ENCODE measurements around the gene RAB31. TPM values are rescaled to one million over a fixed set of nuclear protein-coding genes. Genes with fewer than 3 reads are reported as not detected.
A peak's percentile ranks its signal among the peaks of the same experiment; 100 is the strongest.

RAB31 gene
- total and polyA plus RNA-seq, 2 donors from 2014 or later: 17.3 to 77.1 TPM

DNA sequence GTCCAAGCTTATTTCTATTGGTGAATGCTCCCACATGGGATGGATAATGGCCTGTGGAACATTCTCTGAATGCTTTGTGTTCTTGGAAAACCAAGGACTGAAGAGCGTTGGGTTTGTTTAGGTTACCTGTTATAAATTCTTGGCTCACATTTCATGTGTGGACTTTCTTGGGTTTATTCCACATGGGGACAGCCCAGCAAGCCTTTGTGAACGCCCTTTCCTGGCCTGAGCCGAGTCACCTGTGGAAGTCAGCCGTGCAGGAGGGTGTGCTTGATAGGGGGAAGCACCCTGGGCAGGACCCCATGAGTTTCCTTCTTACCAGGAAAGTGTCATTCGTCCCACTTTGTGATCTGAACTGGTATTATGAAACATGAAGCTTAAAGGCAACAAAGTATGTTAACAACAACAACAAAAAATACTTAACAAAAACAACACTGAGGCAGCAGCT is 4.1 kb downstream of the RAB31 start:
- intact Hi-C loops (cut with DNase I): no loop called here
- Histone ChIP-seq H3K27ac (ENCODE audit: low read depth in 2 of 2, low read length in 2 of 2) (no peak overlapping the region), H3K27me3 (ENCODE audit: control insufficient read depth, insufficient read depth, low read length) (no peaks in the 10 kb centered on the region)

DNA sequence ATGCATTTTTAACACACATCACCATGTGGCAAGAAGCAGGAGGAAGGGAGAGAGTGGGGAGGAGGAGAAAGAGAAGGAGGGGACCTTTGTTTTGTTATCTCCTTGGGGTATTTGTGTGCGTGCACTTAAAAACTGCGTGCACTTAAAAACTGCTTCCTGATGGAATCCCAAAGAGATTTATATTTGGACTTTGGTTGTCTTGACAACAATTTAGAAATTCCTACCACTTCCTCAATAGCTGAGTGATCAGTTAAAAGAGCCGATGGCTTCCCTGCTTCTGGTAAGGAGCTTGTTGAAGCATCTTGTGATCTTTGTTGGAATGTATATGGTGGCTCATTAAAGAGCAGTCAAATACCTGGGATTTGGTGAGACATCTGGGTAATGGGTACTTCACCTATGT is 4.5 kb downstream of the RAB31 start:
- intact Hi-C loops (cut with DNase I): no loop called here
- H3K4me3 ChIP-seq (ENCODE audit: low read length in 3 of 3): no peak overlapping the region
- H3K4me1 ChIP-seq (ENCODE audit: control insufficient read depth in 2 of 3, insufficient read depth in 2 of 3, low read depth in 1 of 3, low read length in 3 of 3): peaks cover 0 to 13% (median 0%) of the 10 kb centered on the region in 3 donors
- TF ChIP-seq, protein P1, sequence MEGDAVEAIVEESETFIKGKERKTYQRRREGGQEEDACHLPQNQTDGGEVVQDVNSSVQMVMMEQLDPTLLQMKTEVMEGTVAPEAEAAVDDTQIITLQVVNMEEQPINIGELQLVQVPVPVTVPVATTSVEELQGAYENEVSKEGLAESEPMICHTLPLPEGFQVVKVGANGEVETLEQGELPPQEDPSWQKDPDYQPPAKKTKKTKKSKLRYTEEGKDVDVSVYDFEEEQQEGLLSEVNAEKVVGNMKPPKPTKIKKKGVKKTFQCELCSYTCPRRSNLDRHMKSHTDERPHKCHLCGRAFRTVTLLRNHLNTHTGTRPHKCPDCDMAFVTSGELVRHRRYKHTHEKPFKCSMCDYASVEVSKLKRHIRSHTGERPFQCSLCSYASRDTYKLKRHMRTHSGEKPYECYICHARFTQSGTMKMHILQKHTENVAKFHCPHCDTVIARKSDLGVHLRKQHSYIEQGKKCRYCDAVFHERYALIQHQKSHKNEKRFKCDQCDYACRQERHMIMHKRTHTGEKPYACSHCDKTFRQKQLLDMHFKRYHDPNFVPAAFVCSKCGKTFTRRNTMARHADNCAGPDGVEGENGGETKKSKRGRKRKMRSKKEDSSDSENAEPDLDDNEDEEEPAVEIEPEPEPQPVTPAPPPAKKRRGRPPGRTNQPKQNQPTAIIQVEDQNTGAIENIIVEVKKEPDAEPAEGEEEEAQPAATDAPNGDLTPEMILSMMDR (IDR thresholded peaks at IDR 0.05; ENCODE audit: borderline replicate concordance, extremely low read depth, insufficient read depth): no peak
- H3K27me3 ChIP-seq (ENCODE audit: control insufficient read depth, insufficient read depth, low read length): no peaks in the 10 kb centered on the region
- H3K36me3 ChIP-seq (ENCODE audit: control insufficient read depth in 2 of 3, insufficient read depth in 3 of 3, low read length in 3 of 3): no peaks in the 10 kb centered on the region
- FAIRE-seq (no peak), DNase-seq (peak in 1 of 5 donors; percentile 44)
- no peaks in the 10 kb centered on the region for H3K9me3 ChIP-seq (ENCODE audit: control insufficient read depth in 2 of 3, insufficient read depth in 1 of 3, low read length in 3 of 3)
- H3K27ac ChIP-seq (ENCODE audit: low read depth in 2 of 2, low read length in 2 of 2): no peak overlapping the region
- H3K9ac ChIP-seq (ENCODE audit: low read length in 3 of 3): no peak overlapping the region

More for the DNA sequence above, 4.1 kb downstream of the RAB31 start:
- TF ChIP-seq, protein P1 (IDR thresholded peaks at IDR 0.05; ENCODE audit: borderline replicate concordance, extremely low read depth, insufficient read depth): no peak
- no peak for FAIRE-seq
- Histone ChIP-seq H3K4me3 (ENCODE audit: low read length in 3 of 3) (no peak overlapping the region), H3K9ac (ENCODE audit: low read length in 3 of 3) (no peak overlapping the region), H3K4me1 (ENCODE audit: control insufficient read depth in 2 of 3, insufficient read depth in 2 of 3, low read depth in 1 of 3, low read length in 3 of 3) (peaks cover 0 to 16% (median 0%) of the 10 kb centered on the region in 3 donors), H3K36me3 (ENCODE audit: control insufficient read depth in 2 of 3, insufficient read depth in 3 of 3, low read length in 3 of 3) (no peaks in the 10 kb centered on the region), H3K9me3 (ENCODE audit: control insufficient read depth in 2 of 3, insufficient read depth in 1 of 3, low read length in 3 of 3) (no peaks in the 10 kb centered on the region)
- DNase-seq: peak in 1 of 5 donors; percentile 81

DNA sequence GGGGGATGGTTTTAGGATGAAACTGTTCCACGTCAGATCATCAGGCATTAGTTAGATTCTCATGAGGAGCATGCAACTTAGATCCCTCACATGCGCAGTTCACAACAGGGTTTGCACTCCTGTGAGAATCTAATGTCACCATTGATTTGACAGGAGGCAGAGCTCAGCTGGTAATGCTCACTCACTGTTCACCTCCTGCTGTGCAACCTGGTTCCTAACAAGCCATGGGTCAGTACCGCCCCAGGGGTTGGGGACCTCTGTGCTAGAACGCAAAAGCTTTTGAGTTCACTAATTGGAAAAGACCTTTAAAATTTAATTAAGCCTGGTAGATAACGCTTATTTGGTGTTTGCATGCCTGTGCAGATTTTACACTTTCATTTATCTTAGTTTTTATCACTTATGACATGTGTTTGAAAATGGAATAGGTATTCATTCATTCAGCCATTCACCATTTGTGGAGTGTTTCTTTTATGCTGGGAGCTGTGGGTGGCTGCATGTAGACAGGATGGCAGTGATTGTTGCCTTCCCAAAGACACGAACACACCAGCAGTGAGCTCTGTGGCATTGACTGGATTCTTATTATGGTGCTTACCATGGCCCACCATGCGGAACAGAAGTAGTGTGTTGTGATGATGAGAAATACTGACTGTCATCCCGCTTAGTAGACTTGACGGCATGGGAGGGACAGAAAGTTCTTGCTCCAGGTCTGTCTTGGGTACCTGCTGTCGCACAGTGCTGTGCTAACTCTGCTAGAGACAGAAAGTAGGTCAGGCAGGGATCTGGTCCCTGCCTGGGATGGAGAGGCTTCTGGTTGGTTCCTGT is 6.4 kb downstream of the RAB31 start:
- FAIRE-seq: no peak
- intact Hi-C loops (cut with DNase I): no loop called here
- H3K27ac ChIP-seq (ENCODE audit: low read depth in 2 of 2, low read length in 2 of 2): no peak overlapping the region
- no peaks in the 10 kb centered on the region for H3K36me3 ChIP-seq (ENCODE audit: control insufficient read depth in 2 of 3, insufficient read depth in 3 of 3, low read length in 3 of 3)
- no peaks in the 10 kb centered on the region for H3K9me3 ChIP-seq (ENCODE audit: control insufficient read depth in 2 of 3, insufficient read depth in 1 of 3, low read length in 3 of 3)
- no peaks in the 10 kb centered on the region for H3K27me3 ChIP-seq (ENCODE audit: control insufficient read depth, insufficient read depth, low read length)
- no peak overlapping the region for H3K9ac ChIP-seq (ENCODE audit: low read length in 3 of 3)
- TF ChIP-seq, protein P1 (IDR thresholded peaks at IDR 0.05; ENCODE audit: borderline replicate concordance, extremely low read depth, insufficient read depth): no peak
- DNase-seq: peak in 1 of 5 donors; percentile 15
- H3K4me3 ChIP-seq (ENCODE audit: low read length in 3 of 3): no peak overlapping the region
- H3K4me1 ChIP-seq (ENCODE audit: control insufficient read depth in 2 of 3, insufficient read depth in 2 of 3, low read depth in 1 of 3, low read length in 3 of 3): peaks cover 0 to 11% (median 0%) of the 10 kb centered on the region in 3 donors
